NB4 (cell line): ENCODE measurements around the gene KIDINS220.

Experiments
- POLR2A ChIP-seq: IDR thresholded peaks from 2 replicates; pipeline ENCODE4 v1.6.1; 2011; ENCODE audit warnings: mild to moderate bottlenecking; ENCODE audit not compliant: insufficient read length; ENCODE audit errors: extremely low read depth
- TF ChIP-seq, protein P1 (sequence below): IDR thresholded peaks from one replicate; pipeline ENCODE4 v1.5.1; 2012; ENCODE audit warnings: low read depth, low read length

DNA sequence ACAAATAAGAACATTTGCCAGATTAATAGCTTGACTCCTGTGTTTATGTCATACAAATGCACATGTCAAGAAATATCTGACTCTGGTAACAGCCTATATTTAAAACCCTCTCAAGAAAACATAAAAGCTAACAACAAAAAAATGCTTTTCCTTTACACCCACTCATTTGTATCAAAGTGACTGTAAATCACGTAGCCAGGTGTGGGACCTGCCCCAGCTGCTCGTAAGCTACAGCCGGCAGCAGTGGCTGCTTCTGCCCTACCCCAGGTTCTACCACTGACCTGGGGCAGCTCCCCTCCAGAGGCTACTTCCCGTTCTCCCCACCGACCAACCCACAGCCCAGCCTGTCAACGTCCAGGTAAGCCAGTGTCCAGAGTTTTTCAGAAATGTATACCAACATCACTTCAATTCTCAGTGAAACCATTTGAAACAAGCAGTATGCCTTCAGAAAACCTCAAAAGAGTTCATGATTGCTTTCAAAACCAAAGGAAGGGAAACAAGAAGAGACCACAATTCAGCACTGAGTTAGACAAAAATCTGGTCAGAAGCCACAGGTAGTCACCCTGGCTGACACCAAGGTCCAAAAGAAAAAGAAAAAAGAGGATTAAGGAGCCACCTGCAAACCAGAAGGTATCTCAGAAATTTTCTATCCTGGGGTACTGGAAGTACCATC lies 40.4 kb downstream of the KIDINS220 start:
- TF ChIP-seq, protein P1, sequence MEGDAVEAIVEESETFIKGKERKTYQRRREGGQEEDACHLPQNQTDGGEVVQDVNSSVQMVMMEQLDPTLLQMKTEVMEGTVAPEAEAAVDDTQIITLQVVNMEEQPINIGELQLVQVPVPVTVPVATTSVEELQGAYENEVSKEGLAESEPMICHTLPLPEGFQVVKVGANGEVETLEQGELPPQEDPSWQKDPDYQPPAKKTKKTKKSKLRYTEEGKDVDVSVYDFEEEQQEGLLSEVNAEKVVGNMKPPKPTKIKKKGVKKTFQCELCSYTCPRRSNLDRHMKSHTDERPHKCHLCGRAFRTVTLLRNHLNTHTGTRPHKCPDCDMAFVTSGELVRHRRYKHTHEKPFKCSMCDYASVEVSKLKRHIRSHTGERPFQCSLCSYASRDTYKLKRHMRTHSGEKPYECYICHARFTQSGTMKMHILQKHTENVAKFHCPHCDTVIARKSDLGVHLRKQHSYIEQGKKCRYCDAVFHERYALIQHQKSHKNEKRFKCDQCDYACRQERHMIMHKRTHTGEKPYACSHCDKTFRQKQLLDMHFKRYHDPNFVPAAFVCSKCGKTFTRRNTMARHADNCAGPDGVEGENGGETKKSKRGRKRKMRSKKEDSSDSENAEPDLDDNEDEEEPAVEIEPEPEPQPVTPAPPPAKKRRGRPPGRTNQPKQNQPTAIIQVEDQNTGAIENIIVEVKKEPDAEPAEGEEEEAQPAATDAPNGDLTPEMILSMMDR, result no peak
- no peak for TF ChIP-seq POLR2A
